Thyroid gland (tissue), 4 donors: Measurements from ENCODE around the gene ENOX1. TPM values are rescaled to one million over a fixed set of nuclear protein-coding genes. Genes with fewer than 3 reads are reported as not detected.

Experiments
- DNase-seq, 2 donors: peaks; one replicate each; pipeline ENCODE4 v3.0.0-alpha.2; 2019
- H3K27ac ChIP-seq, 3 donors: fragments of 200-600 bp; sonication (generic); 1 replicate in 2 of 3; 2 replicates in 1 of 3; pipeline ENCODE4 v1.5.1; 2016 to 2019; ENCODE audit warnings: mild to moderate bottlenecking in 1 of 3, moderate library complexity in 1 of 3
- H3K27me3 ChIP-seq: fragments of 200-600 bp; sonication (generic); one replicate; pipeline ENCODE4 v1.5.1; 2019
- H3K36me3 ChIP-seq, 2 donors: fragments of 200-600 bp; sonication (generic); one replicate each; pipeline ENCODE4 v1.5.1; 2016 to 2019
- H3K4me1 ChIP-seq, 2 donors: fragments of 200-600 bp; sonication (generic); one replicate each; pipeline ENCODE4 v1.5.1; 2017 to 2019
- H3K4me3 ChIP-seq, 3 donors: fragments of 200-600 bp; sonication (generic); replicated peaks in 1 of 3; 1 replicate in 2 of 3; 2 replicates in 1 of 3; pipeline ENCODE4 v1.5.1; 2016; ENCODE audit warnings: mild to moderate bottlenecking in 1 of 3
- H3K9me3 ChIP-seq: fragments of 200-600 bp; sonication (generic); one replicate; pipeline ENCODE4 v1.5.1; 2017
- POLR2A ChIP-seq, 2 donors: fragments of 450-650 bp; IDR thresholded peaks; one replicate each; pipeline ENCODE4 v1.6.1; 2017; ENCODE audit warnings: antibody characterized with exemption in 2 of 2, mild to moderate bottlenecking in 2 of 2, moderate library complexity in 1 of 2
- WGBS, 2 donors: methylation state at CpG; one replicate each; pipeline ENCODE4 v1.1.5; 2017; 5-methylcytosine and 5-hydroxymethylcytosine counted together
- intact Hi-C: fragments of 100-400 bp; cut with DNase I; formaldehyde crosslinking; loops from one replicate; pipeline ENCODE4 v1.15.1; 2023
- total RNA-seq, 4 donors: library from RNA; depleted of rRNA; stranded (reverse); fragments of >200 nt; gene quantifications; one replicate each; pipeline ENCODE4 v1.2.3, GENCODE V29; 2016
- TF ChIP-seq, protein P1 (sequence below), 6 experiments: fragments of 200-600 bp in 3 of 6; fragments of 450-650 bp in 3 of 6; sonication (generic) in 3 of 6; IDR thresholded peaks; one replicate each; pipeline ENCODE4 v1.5.1; 2016 to 2019; ENCODE audit warnings: antibody characterized with exemption in 6 of 6, mild to moderate bottlenecking in 2 of 6, inconsistent platforms in 1 of 6, moderate library complexity in 1 of 6

The ENOX1 gene
- total RNA-seq, 4 donors from 2014 or later: 0.13 to 1.8 (median 0.31) TPM

GRCh38 chr13:43390619-43391018, 396.2 kb downstream of the ENOX1 start:
- intact Hi-C loops: no loop called here
- TF ChIP-seq, protein P1, sequence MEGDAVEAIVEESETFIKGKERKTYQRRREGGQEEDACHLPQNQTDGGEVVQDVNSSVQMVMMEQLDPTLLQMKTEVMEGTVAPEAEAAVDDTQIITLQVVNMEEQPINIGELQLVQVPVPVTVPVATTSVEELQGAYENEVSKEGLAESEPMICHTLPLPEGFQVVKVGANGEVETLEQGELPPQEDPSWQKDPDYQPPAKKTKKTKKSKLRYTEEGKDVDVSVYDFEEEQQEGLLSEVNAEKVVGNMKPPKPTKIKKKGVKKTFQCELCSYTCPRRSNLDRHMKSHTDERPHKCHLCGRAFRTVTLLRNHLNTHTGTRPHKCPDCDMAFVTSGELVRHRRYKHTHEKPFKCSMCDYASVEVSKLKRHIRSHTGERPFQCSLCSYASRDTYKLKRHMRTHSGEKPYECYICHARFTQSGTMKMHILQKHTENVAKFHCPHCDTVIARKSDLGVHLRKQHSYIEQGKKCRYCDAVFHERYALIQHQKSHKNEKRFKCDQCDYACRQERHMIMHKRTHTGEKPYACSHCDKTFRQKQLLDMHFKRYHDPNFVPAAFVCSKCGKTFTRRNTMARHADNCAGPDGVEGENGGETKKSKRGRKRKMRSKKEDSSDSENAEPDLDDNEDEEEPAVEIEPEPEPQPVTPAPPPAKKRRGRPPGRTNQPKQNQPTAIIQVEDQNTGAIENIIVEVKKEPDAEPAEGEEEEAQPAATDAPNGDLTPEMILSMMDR (IDR thresholded peaks at IDR 0.05): no peak
- no peak for TF ChIP-seq POLR2A (IDR thresholded peaks at IDR 0.05)

DNA sequence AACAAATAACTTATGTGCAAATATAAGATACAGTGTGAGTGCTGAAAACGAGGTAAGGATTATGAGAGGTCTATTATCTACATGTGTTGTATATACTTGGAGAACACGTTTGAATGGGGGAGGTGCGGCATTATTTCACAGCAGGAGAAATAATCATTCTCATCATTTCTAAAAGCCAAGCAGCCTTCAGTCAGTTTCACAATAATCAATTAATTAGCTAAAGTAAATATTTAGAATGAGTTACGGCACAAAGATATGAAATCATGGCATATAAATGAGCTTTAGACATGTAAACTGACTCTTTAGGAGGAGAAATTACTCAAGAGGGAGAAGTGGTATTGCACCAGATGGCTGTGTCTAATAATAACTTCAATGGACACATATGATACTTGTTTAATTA, 396.8 kb downstream of the ENOX1 start:
- H3K27me3 ChIP-seq: no peaks in the 10 kb centered on the region
- H3K27ac ChIP-seq: no peak overlapping the region
- TF ChIP-seq POLR2A (IDR thresholded peaks at IDR 0.05): no peak
- TF ChIP-seq, protein P1 (IDR thresholded peaks at IDR 0.05): no peak
- no peak overlapping the region for H3K4me3 ChIP-seq
- no peak for DNase-seq
- H3K9me3 ChIP-seq: no peaks in the 10 kb centered on the region
- WGBS, 2 donors: 78 to 80% methylated on average over 4 of the region's 4 CpGs
- no peaks in the 10 kb centered on the region for H3K36me3 ChIP-seq
- H3K4me1 ChIP-seq: no peaks in the 10 kb centered on the region
- intact Hi-C loops: no loop called here

More at GRCh38 chr13:43390619-43391018, 396.2 kb downstream of the ENOX1 start:
- DNase-seq: no peak
- Histone ChIP-seq H3K9me3 (no peaks in the 10 kb centered on the region), H3K36me3 (no peaks in the 10 kb centered on the region), H3K27me3 (no peaks in the 10 kb centered on the region), H3K27ac (no peak overlapping the region), H3K4me1 (no peaks in the 10 kb centered on the region), H3K4me3 (no peak overlapping the region)
- 81 to 89% methylated on average over 4 of the region's 4 CpGs for WGBS, 2 donors

GRCh38 chr13:43389573-43389972, 397.2 kb downstream of the ENOX1 start:
- intact Hi-C loops: no loop called here
- TF ChIP-seq POLR2A (IDR thresholded peaks at IDR 0.05): no peak
- TF ChIP-seq, protein P1 (IDR thresholded peaks at IDR 0.05): no peak
- H3K4me3 ChIP-seq: no peak overlapping the region
- no peaks in the 10 kb centered on the region for H3K9me3 ChIP-seq
- no peak for DNase-seq
- H3K4me1 ChIP-seq: no peaks in the 10 kb centered on the region
- H3K36me3 ChIP-seq: no peaks in the 10 kb centered on the region
- WGBS, 2 donors: 89 to 93% methylated on average over 1 of the region's 1 CpG
- no peak overlapping the region for H3K27ac ChIP-seq
- no peaks in the 10 kb centered on the region for H3K27me3 ChIP-seq

DNA sequence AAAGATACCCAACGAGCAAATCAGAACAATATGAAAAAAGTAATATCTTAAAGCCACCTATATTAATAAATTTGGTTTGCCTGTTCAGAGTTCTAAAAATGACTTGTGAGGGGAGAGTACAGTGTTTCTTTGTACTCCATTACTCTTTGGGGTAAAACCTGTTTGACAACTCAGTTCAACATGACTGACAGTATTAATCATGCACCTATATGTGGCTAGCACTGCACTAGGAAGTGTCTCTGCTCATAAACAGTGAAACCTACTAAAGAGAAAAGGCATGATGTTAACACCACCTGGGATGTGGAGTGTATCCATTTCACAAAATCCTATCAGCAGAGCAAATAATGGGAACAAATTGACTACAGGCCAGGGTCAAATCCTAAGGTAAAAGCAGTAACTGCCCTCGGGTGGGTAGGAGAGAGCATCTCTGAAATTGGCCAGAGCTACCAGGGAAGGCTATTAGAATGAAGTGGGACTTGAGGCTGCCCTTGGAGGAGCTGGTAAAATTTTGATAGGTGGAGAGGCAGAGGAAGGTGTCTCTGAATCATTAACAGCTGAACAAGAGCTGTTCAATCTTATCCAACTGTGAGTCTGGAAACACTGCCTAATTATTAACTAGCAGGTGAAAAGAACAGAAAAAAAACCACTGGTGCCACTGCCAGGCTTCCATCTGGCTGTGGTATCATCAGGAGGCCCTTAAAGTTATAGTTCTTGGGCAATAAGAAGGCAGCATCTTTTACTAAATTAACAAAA, 398.3 kb downstream of the ENOX1 start:
- no peak for DNase-seq
- Histone ChIP-seq H3K9me3 (no peaks in the 10 kb centered on the region), H3K4me3 (no peak overlapping the region), H3K27ac (no peak overlapping the region), H3K27me3 (no peaks in the 10 kb centered on the region), H3K36me3 (no peaks in the 10 kb centered on the region), H3K4me1 (no peaks in the 10 kb centered on the region)
- intact Hi-C loops: no loop called here
- TF ChIP-seq, protein P1 (IDR thresholded peaks at IDR 0.05): no peak
- 24 to 27% methylated on average over 2 of the region's 2 CpGs for WGBS, 2 donors

GRCh38 chr13:43387880-43388279, 398.9 kb downstream of the ENOX1 start:
- Histone ChIP-seq H3K27ac (no peak overlapping the region), H3K36me3 (no peaks in the 10 kb centered on the region), H3K27me3 (no peaks in the 10 kb centered on the region), H3K4me3 (no peak overlapping the region), H3K4me1 (no peaks in the 10 kb centered on the region), H3K9me3 (no peaks in the 10 kb centered on the region)
- no peak for DNase-seq
- intact Hi-C loops: no loop called here
- no peak for TF ChIP-seq POLR2A (IDR thresholded peaks at IDR 0.05)
- TF ChIP-seq, protein P1 (IDR thresholded peaks at IDR 0.05): no peak
- WGBS, 2 donors: 24 to 32% methylated on average over 2 of the region's 2 CpGs
